ENCODE measurements around the gene RBMS3. TPM values are rescaled to one million over a fixed set of nuclear protein-coding genes. Genes with fewer than 3 reads are reported as not detected.

Gene RBMS3
- total RNA-seq, 1 donor from 2014 or later = 65.1 TPM

GRCh38 chr3:29338377-29338776, 57.5 kb downstream of the RBMS3 start:
- no peak for DNase-seq
- no peak overlapping the region for H3K4me3 Mint-ChIP-seq (ENCODE audit: unreplicated experiment)
- H3K27ac Mint-ChIP-seq (ENCODE audit: unreplicated experiment) = no peak overlapping the region
- no peak for TF ChIP-seq CTCF (IDR thresholded peaks at IDR 0.05; ENCODE audit: partially characterized antibody, unreplicated experiment)
- H3K9me3 Mint-ChIP-seq (ENCODE audit: unreplicated experiment) = no peaks in the 10 kb centered on the region
- H3K27me3 Mint-ChIP-seq (ENCODE audit: unreplicated experiment) = peaks cover 4% of the 10 kb centered on the region
- H3K36me3 Mint-ChIP-seq (ENCODE audit: unreplicated experiment) = no peaks in the 10 kb centered on the region
- peaks cover 21% of the 10 kb centered on the region for H3K4me1 Mint-ChIP-seq (ENCODE audit: low read depth, unreplicated experiment)

- H3K9me3 Mint-ChIP-seq (ENCODE audit: unreplicated experiment) = no peaks in the 10 kb centered on the region
- H3K36me3 Mint-ChIP-seq (ENCODE audit: unreplicated experiment) = no peaks in the 10 kb centered on the region
- no peak for DNase-seq
- no peak overlapping the region for H3K4me3 Mint-ChIP-seq (ENCODE audit: unreplicated experiment)
- peaks cover 17% of the 10 kb centered on the region for H3K4me1 Mint-ChIP-seq (ENCODE audit: low read depth, unreplicated experiment)
- peaks cover 4% of the 10 kb centered on the region for H3K27me3 Mint-ChIP-seq (ENCODE audit: unreplicated experiment)
- no peak overlapping the region for H3K27ac Mint-ChIP-seq (ENCODE audit: unreplicated experiment)
- TF ChIP-seq CTCF (IDR thresholded peaks at IDR 0.05; ENCODE audit: partially characterized antibody, unreplicated experiment) = no peak
These were observed 58.4 kb downstream of the RBMS3 start for GRCh38 chr3:29339016-29339833.

GRCh38 chr3:29344154-29344553, 63.3 kb downstream of the RBMS3 start:
- Mint-ChIP-seq H3K9me3 (ENCODE audit: unreplicated experiment) (no peaks in the 10 kb centered on the region), H3K27me3 (ENCODE audit: unreplicated experiment) (peaks cover 1% of the 10 kb centered on the region), H3K4me3 (ENCODE audit: unreplicated experiment) (no peak overlapping the region), H3K27ac (ENCODE audit: unreplicated experiment) (no peak overlapping the region), H3K36me3 (ENCODE audit: unreplicated experiment) (no peaks in the 10 kb centered on the region), H3K4me1 (ENCODE audit: low read depth, unreplicated experiment) (peaks cover 4% of the 10 kb centered on the region)
- TF ChIP-seq CTCF (IDR thresholded peaks at IDR 0.05; ENCODE audit: partially characterized antibody, unreplicated experiment) = no peak
- DNase-seq = no peak

- Mint-ChIP-seq H3K27ac (ENCODE audit: unreplicated experiment) (no peak overlapping the region), H3K36me3 (ENCODE audit: unreplicated experiment) (no peaks in the 10 kb centered on the region), H3K4me1 (ENCODE audit: low read depth, unreplicated experiment) (peaks cover 3% of the 10 kb centered on the region), H3K9me3 (ENCODE audit: unreplicated experiment) (no peaks in the 10 kb centered on the region), H3K27me3 (ENCODE audit: unreplicated experiment) (no peaks in the 10 kb centered on the region), H3K4me3 (ENCODE audit: unreplicated experiment) (no peak overlapping the region)
- no peak for TF ChIP-seq CTCF (IDR thresholded peaks at IDR 0.05; ENCODE audit: partially characterized antibody, unreplicated experiment)
- no peak for DNase-seq
These were observed 64.1 kb downstream of the RBMS3 start for GRCh38 chr3:29344935-29345334.

GRCh38 chr3:29345516-29346300, 64.8 kb downstream of the RBMS3 start:
- Mint-ChIP-seq H3K27me3 (ENCODE audit: unreplicated experiment) (no peaks in the 10 kb centered on the region), H3K9me3 (ENCODE audit: unreplicated experiment) (no peaks in the 10 kb centered on the region), H3K27ac (ENCODE audit: unreplicated experiment) (no peak overlapping the region), H3K4me3 (ENCODE audit: unreplicated experiment) (no peak overlapping the region), H3K4me1 (ENCODE audit: low read depth, unreplicated experiment) (peaks cover 3% of the 10 kb centered on the region), H3K36me3 (ENCODE audit: unreplicated experiment) (no peaks in the 10 kb centered on the region)
- TF ChIP-seq CTCF (IDR thresholded peaks at IDR 0.05; ENCODE audit: partially characterized antibody, unreplicated experiment) = no peak
- DNase-seq = no peak
